Left hindlimb (tissue), 1 donor: Measurements from ENCODE around the gene SFTPD.
A peak's percentile ranks its signal among the peaks of the same experiment; 100 is the strongest.

Source experiments
- DNase-seq: peaks from one replicate; pipeline ENCODE4 v3.0.0-alpha.2; 2018

The SFTPD gene

GRCh38 chr10:79944428-79945395 lies 4.2 kb downstream of the SFTPD start:
- DNase-seq: no peak

DNA sequence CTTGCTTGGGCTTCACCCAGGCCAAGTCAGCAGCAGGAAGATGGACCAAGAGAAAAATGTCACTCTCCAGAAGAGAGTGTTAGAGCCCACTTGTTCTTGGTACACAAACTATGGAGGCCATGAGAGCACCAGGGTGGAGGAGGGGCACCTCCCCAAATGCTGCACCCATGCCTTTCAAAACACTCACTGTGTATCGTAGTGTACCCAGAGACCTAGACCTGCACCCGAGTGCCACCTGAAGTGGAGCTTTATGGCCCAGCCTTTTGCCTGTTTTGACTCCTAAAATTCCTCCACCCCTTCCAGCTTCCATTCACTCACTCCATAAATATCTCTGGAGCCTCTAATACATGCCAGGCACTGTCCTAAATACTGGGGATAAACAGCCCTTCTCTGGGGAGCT lies 5.0 kb downstream of the SFTPD start:
- DNase-seq: no peak

DNA sequence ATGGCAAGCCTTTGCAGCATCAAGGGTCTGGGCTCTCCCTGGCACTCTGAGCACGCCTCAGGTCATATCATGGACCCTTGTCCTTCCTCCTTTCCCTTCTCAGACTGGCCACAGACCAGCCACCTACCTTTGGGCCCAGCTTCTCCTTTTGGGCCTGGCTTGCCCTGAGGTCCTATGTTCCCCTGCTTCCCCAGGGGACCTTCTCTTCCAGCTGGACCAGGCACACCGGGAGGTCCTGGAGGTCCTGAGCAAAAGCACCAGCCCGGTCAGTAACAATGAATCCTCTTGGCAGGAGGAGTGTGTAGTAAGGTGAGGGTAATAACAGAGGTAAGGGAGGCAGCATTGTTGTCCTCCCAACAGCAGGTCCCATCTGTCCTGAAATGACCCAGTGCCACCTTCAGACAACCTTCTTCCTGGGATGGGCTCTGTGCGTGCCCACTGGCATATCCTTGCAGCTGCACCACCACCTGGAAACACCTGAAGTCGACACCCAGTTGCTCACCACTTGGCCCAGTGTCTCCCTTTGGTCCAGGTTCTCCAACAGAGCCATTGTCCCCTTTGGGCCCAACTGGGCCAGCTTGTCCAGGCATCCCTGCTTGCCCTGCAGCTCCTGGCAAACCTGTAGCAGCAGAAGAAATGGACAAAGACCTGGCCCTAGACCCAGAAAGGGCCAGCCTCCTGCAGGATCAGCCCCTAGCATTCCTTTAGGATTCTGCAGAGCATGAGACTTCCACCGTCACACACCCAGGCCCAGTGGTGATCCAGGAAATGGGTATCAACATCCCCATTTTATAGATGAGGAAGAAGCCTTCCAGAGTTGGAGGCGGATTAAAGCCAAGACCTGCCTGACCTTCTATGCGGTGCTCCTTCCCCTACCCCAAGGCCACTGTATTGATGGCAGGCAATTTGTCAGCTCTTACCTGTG lies 6.4 kb downstream of the SFTPD start:
- DNase-seq: no peak

DNA sequence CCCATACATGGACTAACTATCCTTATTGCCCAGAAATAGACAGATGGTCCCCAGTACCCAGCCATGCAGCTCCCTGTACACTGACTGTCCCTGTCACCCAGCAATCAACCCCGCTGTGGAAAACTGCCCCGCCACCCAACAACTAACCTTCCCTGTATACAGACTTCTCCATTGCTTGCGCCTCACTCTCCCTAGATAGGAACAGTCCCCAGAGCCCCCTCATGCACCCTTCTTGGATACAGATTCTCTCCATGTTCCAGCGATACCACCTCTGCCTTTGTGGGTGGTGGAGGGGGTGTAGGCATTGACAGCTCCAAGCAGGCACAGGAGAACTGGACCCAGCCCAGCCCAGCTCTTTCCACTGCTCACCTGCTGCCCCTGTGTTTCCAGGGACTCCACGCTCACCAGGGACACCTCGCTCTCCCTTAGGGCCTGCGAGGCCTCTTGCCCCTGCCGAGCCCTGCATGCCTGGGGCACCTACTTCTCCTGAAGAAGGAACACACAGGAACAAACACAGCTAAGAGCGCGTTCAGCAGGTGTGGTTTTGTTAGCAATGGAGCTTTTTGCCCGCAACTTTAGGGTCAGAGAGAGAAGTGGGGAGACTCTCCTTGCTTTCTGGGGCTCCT lies 7.2 kb downstream of the SFTPD start:
- DNase-seq: no peak

- DNase-seq: no peak
These were observed 7.8 kb downstream of the SFTPD start for GRCh38 chr10:79941146-79941545.

GRCh38 chr10:79940431-79940830 lies 8.5 kb downstream of the SFTPD start:
- DNase-seq: no peak

DNA sequence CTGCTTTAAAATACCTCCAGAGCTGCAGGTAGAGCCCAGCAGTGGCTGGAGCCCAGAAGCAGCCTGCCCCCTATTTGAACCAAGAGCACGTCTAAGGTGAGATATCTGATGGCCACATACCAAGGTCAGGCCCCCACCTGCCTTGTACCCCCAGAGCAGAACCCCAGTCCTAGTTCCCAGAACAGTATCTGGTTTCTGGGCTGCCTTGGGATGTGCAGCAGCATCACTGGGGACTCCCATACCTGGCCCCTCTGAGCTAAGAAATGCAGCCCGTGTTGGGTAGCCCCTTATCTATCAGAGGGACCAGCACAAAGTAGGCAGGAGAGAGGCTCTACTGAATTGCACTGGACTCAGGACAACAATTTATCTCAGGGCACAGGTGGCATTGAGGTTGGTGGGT lies 8.9 kb downstream of the SFTPD start:
- DNase-seq: no peak

GRCh38 chr10:79938728-79939406 lies 10.0 kb downstream of the SFTPD start:
- peak; percentile 47 for DNase-seq

DNA sequence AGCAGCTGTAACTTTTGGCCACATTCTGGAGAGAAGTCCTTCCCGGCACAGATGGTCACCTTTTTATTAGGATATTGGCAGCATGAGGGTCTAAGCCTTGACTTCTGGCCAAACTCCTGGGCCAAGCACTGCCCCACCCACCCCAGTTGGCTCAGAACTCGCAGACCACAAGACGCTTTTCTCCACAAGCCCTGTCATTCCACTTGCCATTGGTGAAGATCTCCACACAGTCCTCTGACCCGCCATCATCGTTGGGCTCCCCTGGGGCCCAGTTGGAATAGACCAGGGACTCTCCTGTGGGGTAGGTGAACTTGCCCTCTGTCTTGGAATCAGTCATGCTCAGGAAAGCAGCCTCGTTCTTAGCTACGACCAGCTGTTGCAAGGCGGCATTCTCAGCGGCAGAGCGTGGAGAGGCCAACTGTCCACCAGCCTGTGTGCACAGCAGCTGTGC lies 11.2 kb downstream of the SFTPD start:
- peak; percentile 52 for DNase-seq

DNA sequence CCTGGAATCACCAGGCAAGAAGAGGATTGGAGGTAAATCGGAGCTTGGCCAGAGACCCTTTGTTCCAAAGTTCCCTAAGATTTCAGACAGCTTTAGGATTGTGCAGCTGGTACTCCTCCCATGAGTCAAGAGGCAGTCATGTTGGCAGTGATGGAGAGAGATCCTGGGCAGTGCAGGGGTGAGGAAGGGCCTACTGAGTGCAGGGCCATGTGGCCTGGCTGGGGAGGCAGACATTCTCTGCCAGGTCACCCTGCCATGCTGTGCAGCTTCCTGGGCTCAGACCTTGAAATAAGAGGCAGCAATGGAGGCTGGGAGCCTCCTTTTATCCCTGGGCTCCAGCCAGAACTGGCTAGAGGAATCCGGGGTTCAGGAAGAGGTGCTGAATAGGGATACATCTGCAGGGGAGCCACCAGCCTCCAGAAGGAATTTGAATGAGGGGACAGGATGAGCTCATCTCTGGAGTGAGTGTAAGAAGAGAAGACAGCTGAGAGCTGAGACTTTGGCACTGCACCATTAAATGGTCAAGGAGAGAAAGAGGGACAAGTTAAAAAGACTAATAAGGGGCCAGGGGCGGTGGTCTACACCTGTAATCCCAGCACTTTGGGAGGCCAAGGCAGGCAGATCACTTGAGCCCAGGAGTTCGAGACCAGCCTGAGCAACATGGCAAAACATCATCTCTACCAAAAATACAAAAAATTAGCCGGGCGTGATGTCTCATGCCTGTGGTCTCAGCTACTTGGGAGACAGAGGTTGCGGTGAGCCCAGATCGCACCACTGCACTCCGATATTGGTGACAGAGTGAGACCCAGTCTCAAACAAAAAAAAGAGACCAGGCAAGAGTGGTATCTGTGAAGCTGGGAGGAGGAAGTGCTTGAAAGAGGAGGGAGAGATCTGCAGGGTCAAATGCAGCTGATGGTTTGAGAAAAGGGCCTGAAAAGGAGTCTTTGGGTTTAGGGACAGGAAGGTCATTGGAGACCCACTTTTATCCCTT lies 12.0 kb downstream of the SFTPD start:
- no peak for DNase-seq

GRCh38 chr10:79933961-79934360 lies 14.9 kb downstream of the SFTPD start:
- DNase-seq: no peak

- no peak for DNase-seq
These were observed 16.0 kb downstream of the SFTPD start for GRCh38 chr10:79932841-79933379.

- no peak for DNase-seq
These were observed 16.6 kb downstream of the SFTPD start for GRCh38 chr10:79932307-79932706.

GRCh38 chr10:79930751-79931150 lies 18.2 kb downstream of the SFTPD start:
- DNase-seq: no peak

DNA sequence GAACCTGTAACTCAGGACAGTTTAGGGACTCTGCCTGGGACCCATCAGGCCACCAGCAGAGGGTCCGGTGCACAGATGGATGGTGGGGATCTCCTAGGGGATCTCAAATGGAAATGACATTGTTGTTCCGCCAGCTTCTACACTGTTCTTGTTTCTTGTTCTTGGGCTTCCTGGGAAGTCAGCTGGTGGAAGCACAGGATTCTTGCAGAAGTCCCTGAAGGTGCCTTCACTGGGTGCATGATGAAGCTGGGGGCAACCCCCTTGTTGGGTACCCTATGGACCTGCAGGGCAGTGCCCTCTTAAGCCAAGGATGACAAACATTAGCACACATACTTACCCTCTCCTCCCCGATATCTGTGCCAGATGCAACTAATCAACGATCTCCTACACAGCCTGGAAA lies 18.6 kb downstream of the SFTPD start:
- DNase-seq: no peak

DNA sequence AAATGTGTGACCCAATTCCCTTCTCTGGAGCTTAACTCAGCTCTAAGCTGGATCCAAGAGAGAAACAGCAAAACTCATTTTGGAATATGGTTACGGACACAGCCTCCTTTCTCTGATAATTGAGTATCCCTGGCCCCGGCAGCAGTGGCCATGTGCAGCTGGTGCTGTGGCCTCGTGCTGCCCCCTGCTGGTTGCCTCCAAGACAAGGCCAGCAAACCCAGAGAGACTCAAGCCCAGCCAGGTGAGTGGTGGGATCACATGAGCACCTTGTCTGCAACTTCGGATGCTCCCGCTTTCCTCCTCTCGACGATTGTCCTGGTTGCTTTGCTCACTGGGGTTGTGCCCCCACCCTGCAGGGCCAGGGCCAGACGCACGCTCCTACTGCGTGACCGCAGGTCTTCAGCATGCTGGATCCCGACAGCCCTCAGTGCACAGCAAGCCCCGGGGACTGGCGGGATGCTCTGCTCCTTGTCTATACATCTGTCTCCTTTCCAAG lies 19.4 kb downstream of the SFTPD start:
- DNase-seq: peak; percentile 81

DNA sequence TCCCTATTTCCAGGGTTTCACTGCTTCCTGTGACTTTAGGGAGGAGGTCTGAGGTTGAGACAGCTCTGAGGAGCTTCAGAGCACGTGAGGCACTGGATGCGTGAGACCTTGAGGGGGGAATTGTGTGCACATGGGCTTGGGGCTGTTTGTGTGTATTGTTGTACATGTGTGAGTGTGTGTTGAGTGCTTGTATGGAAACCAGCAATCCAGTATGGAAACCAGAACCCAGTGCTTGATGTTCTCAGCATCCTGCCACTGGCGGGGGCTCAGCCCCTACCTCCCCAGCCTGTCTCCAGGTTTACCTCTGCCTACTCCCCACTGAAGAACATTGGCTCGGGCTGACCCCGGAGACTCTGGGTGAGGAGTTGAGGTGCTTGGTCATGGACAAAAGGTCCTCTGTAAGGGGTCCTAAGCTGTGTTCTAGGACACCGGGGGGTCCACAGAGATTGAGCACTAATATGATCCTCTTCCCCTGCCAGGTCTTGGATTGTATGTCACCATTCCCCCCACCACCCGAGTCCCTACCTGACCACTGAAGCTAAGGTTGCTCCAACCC lies 20.8 kb downstream of the SFTPD start:
- DNase-seq: no peak

DNA sequence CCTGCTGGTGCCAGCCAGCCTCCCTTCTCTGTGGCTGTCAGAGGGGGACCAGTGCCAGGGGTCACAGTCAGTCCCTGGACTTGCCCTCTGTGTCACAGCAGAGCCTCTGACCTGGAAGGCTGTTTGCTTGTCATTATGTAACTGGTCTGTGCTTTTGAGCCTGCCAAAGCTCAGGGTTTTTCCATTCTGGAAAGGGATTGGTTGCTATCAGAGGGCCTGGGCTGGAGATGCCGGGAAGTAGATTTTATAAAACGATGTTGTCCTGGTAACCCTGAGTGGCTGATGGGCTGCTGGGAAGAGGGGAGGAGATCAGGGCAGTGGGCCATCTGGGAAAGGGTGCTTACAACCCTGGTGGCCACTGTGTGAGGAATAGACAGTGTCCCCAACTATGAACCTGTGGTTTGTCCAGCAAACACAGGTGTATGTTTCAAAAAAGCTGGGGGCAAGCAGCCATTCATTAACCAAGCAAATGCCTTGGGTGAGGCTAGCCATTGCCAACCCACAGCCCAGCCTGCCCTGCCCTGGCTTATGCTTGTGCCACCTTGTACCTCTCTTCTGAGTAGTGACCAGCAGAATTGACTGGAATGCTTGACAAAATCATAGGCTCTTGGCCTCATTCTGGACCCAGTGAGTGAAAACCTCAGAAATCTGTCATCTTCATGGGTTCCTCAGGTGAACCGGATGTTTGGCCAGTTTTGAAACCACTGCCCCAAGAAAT lies 21.6 kb downstream of the SFTPD start:
- no peak for DNase-seq

GRCh38 chr10:79926037-79926436 lies 22.9 kb downstream of the SFTPD start:
- DNase-seq: no peak

DNA sequence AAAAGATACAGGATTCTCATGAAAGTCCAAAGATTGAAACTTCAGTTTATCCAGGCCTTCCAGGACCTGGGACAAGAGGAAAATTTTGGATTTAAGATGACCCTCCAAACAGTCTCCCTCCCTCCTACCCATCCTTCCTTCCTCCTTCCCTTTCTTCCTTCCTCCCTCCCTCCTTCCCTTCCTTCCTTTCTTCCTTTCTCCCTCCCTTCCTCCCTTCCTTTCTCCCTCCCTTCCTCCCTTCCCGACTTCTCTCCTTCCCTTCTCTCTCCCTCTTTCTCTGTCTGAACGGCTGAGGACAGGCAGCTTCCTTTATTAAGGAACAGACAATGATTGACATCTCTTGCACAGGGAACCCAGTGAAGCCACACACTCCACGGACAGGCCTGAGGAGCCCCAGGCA lies 23.3 kb downstream of the SFTPD start:
- no peak for DNase-seq
